H1 (cell line): ENCODE measurements around the gene TNNT1. TPM values are rescaled to one million over a fixed set of nuclear protein-coding genes. Genes with fewer than 3 reads are reported as not detected.

Source experiments
- RNF2 ChIP-seq: fragments of 200-900, 300-1000 bp; sonication (generic); IDR thresholded peaks from 2 replicates; pipeline ENCODE4 v1.7.1; 2016; ENCODE audit warnings: borderline replicate concordance, low read depth, mild to moderate bottlenecking, antibody characterized with exemption, low read length; ENCODE audit not compliant: poor library complexity, severe bottlenecking; ENCODE audit errors: missing control alignments
- TAF7 ChIP-seq: optimal IDR thresholded peaks from 2 replicates; pipeline ENCODE3; 2011; ENCODE audit warnings: low read depth, mild to moderate bottlenecking, inconsistent platforms, low read length, moderate library complexity, borderline replicate concordance
- polyA plus RNA-seq, 7 experiments: library from polyadenylated mRNA; depleted of rRNA in 3 of 7; stranded (reverse) in 5 of 7; unstranded in 2 of 7; fragments of >200 nt in 5 of 7; fragments of 200-250 nt in 2 of 7; gene quantifications; 1 replicate in 5 of 7; 2 replicates in 1 of 7; 4 replicates in 1 of 7; pipeline versions ENCODE4 v1.2.1 to v1.2.3, GENCODE V29; 2011 to 2013; ENCODE audit warnings: missing spikeins in 2 of 7, mixed read lengths in 2 of 7
- total RNA-seq: library from RNA; stranded (reverse); fragmentation: NEBNext Ultra II Directional; extraction: Animal tissue kit (Norgen Biotek cat#: 25700); gene quantifications from 2 replicates; pipeline ENCODE4 v1.2.1, GENCODE V29; 2021

TNNT1 gene
- total and polyA plus RNA-seq, 2 of the 8 experiments (the other 6 are each of a cell fraction or from before 2014, with no cell fraction given), result 69.6 to 107 TPM

DNA sequence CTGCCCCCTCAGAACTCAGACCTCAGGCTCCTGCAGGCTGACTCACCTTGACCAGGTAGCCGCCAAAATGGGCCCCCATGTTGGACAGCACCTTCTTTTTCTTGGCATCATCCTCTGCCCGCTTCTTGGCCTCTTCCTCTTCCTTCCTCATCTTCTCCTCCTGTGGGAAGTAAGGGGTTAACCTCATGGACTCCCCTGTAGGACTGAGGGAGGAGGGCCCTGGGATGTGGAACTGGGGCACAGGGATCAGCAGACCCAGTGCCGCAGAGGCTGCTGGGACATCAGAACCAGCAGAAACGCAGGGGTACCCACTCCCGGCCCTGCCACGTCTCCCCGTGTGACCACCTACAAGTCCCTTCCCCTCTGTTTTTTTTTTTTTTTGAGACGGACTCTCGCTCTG lies 11.1 kb downstream of the TNNT1 start (continued):
- TF ChIP-seq TAF7 (no peak), RNF2 (no peak)
